Activated CD4-positive, alpha-beta T cell treated with anti-CD3 and anti-CD28 coated beads for 36 hours (primary cell): Measurements from ENCODE around the gene PLA2G12A. TPM values are rescaled to one million over a fixed set of nuclear protein-coding genes. Genes with fewer than 3 reads are reported as not detected.

ENCODE experiments used
- ATAC-seq: fragments of 200-7000 bp; cut with Tn5 transposase; one replicate; pipeline ENCODE4 v1.10.0; 2021; ENCODE audit warnings: mild to moderate bottlenecking, moderate library complexity
- CTCF ChIA-PET: fragments of 350-600 bp; sonication (Branson Sonifier 250); formaldehyde crosslinking; loops from one replicate; lab custom pipeline; 2021; ENCODE audit warnings: antibody characterized with exemption; lab: Charles Lee
- POLR2A ChIA-PET: fragments of 350-600 bp; sonication (Branson Sonifier 250); formaldehyde crosslinking; loops from one replicate; lab custom pipeline; 2021; ENCODE audit warnings: antibody characterized with exemption, inconsistent platforms; lab: Charles Lee
- DNase-seq: peaks from one replicate; pipeline ENCODE4 v3.0.0-alpha.2; 2020
- H3K27ac Mint-ChIP-seq: one replicate; pipeline ENCODE4 v1.8.0; 2021; ENCODE audit warnings: mixed read lengths
- H3K27me3 Mint-ChIP-seq: one replicate; pipeline ENCODE4 v1.8.0; 2021; ENCODE audit warnings: mixed read lengths
- H3K36me3 Mint-ChIP-seq: one replicate; pipeline ENCODE4 v1.8.0; 2021; ENCODE audit warnings: low read depth, mixed read lengths
- H3K4me1 Mint-ChIP-seq: one replicate; pipeline ENCODE4 v1.8.0; 2021; ENCODE audit warnings: mixed read lengths
- H3K4me3 Mint-ChIP-seq: one replicate; pipeline ENCODE4 v1.8.0; 2021; ENCODE audit warnings: mild to moderate bottlenecking, moderate library complexity, mixed read lengths
- H3K9me3 Mint-ChIP-seq: one replicate; pipeline ENCODE4 v1.8.0; 2021; ENCODE audit warnings: low read depth, mixed read lengths
- intact Hi-C, 2 experiments: fragments of 100-400 bp; cut with DNase I in 1 of 2; cut with micrococcal nuclease in 1 of 2; formaldehyde crosslinking; loops; one replicate each; pipeline versions ENCODE4 v1.14.2 to v1.15.1; 2022 to 2024; cut with DNase I, micrococcal nuclease
- total RNA-seq, 2 experiments: library from RNA; stranded (reverse); gene quantifications; one replicate each; pipeline ENCODE4 v1.2.3, GENCODE V29; 2021

PLA2G12A gene
- total RNA-seq, 2 experiments from 2014 or later = 17.9 to 31.1 TPM

- CTCF ChIA-PET = no interaction called here
Observed at GRCh38 chr4:109723110-109723509, 6.8 kb downstream of the PLA2G12A start.

GRCh38 chr4:109722357-109722756 is 7.5 kb downstream of the PLA2G12A start:
- Mint-ChIP-seq H3K27me3 (no peaks in the 10 kb centered on the region), H3K9me3 (no peaks in the 10 kb centered on the region), H3K27ac (no peak overlapping the region), H3K4me3 (no peak overlapping the region), H3K36me3 (peaks cover 24% of the 10 kb centered on the region), H3K4me1 (peaks cover 5% of the 10 kb centered on the region)
- ChIA-PET CTCF (no interaction called here), POLR2A (no interaction called here)
- DNase-seq (no peak), ATAC-seq (no peak)
- intact Hi-C loops = loop anchor here in 1 of 2 experiments (10.0 kb wide), 1 partner anchor 1068 kb away; the partner anchor contains the start of gene OSTC

More at GRCh38 chr4:109723110-109723509, 6.8 kb downstream of the PLA2G12A start:
- Mint-ChIP-seq H3K27ac (no peak overlapping the region), H3K9me3 (no peaks in the 10 kb centered on the region), H3K36me3 (peaks cover 22% of the 10 kb centered on the region), H3K4me1 (peaks cover 9% of the 10 kb centered on the region), H3K27me3 (no peaks in the 10 kb centered on the region), H3K4me3 (no peak overlapping the region)
- DNase-seq (no peak), ATAC-seq (no peak)
- POLR2A ChIA-PET = no interaction called here
- intact Hi-C loops = loop anchor here in 1 of 2 experiments (10.0 kb wide), 1 partner anchor 1068 kb away; the partner anchor contains the start of gene OSTC

- CTCF ChIA-PET = interaction anchor here (0.8 kb wide), 1 partner anchor 335 kb away, joined by 3 read pairs; no protein-coding TSS in a partner anchor
- POLR2A ChIA-PET = interaction anchor here (0.7 kb wide), 1 partner anchor 71 kb away, joined by 3 read pairs; no protein-coding TSS in a partner anchor
- peaks cover 26% of the 10 kb centered on the region for H3K36me3 Mint-ChIP-seq
- no peak overlapping the region for H3K27ac Mint-ChIP-seq
- H3K27me3 Mint-ChIP-seq = no peaks in the 10 kb centered on the region
- no peak for ATAC-seq
- no peak for DNase-seq
- intact Hi-C loops = loop anchor here in 1 of 2 experiments (10.0 kb wide), 1 partner anchor 1066 kb away; the partner anchor contains the start of gene OSTC
- no peaks in the 10 kb centered on the region for H3K9me3 Mint-ChIP-seq
- no peak overlapping the region for H3K4me3 Mint-ChIP-seq
- peaks cover 2% of the 10 kb centered on the region for H3K4me1 Mint-ChIP-seq
Observed at GRCh38 chr4:109721033-109721432, 8.8 kb downstream of the PLA2G12A start.

GRCh38 chr4:109719604-109720003 is 10.3 kb downstream of the PLA2G12A start:
- Mint-ChIP-seq H3K36me3 (peaks cover 25% of the 10 kb centered on the region), H3K27me3 (no peaks in the 10 kb centered on the region), H3K4me1 (peaks cover 2% of the 10 kb centered on the region), H3K9me3 (no peaks in the 10 kb centered on the region), H3K4me3 (no peak overlapping the region), H3K27ac (no peak overlapping the region)
- ATAC-seq (no peak), DNase-seq (no peak)
- ChIA-PET POLR2A (no interaction called here), CTCF (no interaction called here)
- intact Hi-C loops = loop anchor here in 1 of 2 experiments (10.0 kb wide), 1 partner anchor 1065 kb away; the partner anchor contains the start of gene OSTC

GRCh38 chr4:109718759-109719158 is 11.1 kb downstream of the PLA2G12A start:
- DNase-seq (no peak), ATAC-seq (no peak)
- no peak overlapping the region for H3K4me3 Mint-ChIP-seq
- no peaks in the 10 kb centered on the region for H3K4me1 Mint-ChIP-seq
- peaks cover 24% of the 10 kb centered on the region for H3K36me3 Mint-ChIP-seq
- CTCF ChIA-PET = no interaction called here
- no peaks in the 10 kb centered on the region for H3K27me3 Mint-ChIP-seq
- POLR2A ChIA-PET = no interaction called here
- no peak overlapping the region for H3K27ac Mint-ChIP-seq
- no peaks in the 10 kb centered on the region for H3K9me3 Mint-ChIP-seq
- intact Hi-C loops = no loop called here

- Mint-ChIP-seq H3K36me3 (peaks cover 20% of the 10 kb centered on the region), H3K4me3 (no peak overlapping the region), H3K9me3 (no peaks in the 10 kb centered on the region), H3K27me3 (no peaks in the 10 kb centered on the region), H3K27ac (no peak overlapping the region), H3K4me1 (no peaks in the 10 kb centered on the region)
- ATAC-seq = no peak
- ChIA-PET POLR2A (no interaction called here), CTCF (interaction anchor here (2.6 kb wide), 1 partner anchor 12 kb away, joined by 6 read pairs; no protein-coding TSS in a partner anchor)
- intact Hi-C loops = no loop called here
- no peak for DNase-seq
Observed at GRCh38 chr4:109713500-109713899, 16.4 kb downstream of the PLA2G12A start.

GRCh38 chr4:109708990-109709389 is 20.9 kb downstream of the PLA2G12A start:
- peaks cover 4% of the 10 kb centered on the region for H3K4me1 Mint-ChIP-seq
- no peak overlapping the region for H3K4me3 Mint-ChIP-seq
- H3K27me3 Mint-ChIP-seq = no peaks in the 10 kb centered on the region
- no peak overlapping the region for H3K27ac Mint-ChIP-seq
- CTCF ChIA-PET = interaction anchor here (0.6 kb wide), 2 partner anchors 530 to 1137 kb away, joined by 3 read pairs; no protein-coding TSS in a partner anchor
- no peaks in the 10 kb centered on the region for H3K9me3 Mint-ChIP-seq
- peaks cover 3% of the 10 kb centered on the region for H3K36me3 Mint-ChIP-seq
- no peak for ATAC-seq
- no peak for DNase-seq
- intact Hi-C loops = loop anchor here in 1 of 2 experiments (10.0 kb wide), 2 partner anchors 144 to 236 kb away; partner anchors contain the start of gene MCUB
- POLR2A ChIA-PET = no interaction called here

GRCh38 chr4:109708435-109708834 is 21.4 kb downstream of the PLA2G12A start:
- Mint-ChIP-seq H3K36me3 (peaks cover 3% of the 10 kb centered on the region), H3K9me3 (no peaks in the 10 kb centered on the region), H3K27me3 (no peaks in the 10 kb centered on the region), H3K27ac (no peak overlapping the region), H3K4me3 (no peak overlapping the region), H3K4me1 (peaks cover 9% of the 10 kb centered on the region)
- ChIA-PET CTCF (interaction anchor here (0.6 kb wide), 2 partner anchors 529 to 1136 kb away, joined by 3 read pairs; no protein-coding TSS in a partner anchor), POLR2A (no interaction called here)
- DNase-seq (no peak), ATAC-seq (no peak)
- intact Hi-C loops = loop anchor here in 1 of 2 experiments (10.0 kb wide), 2 partner anchors 144 to 236 kb away; partner anchors contain the start of gene MCUB

- intact Hi-C loops = loop anchor here (1.0 to 10.0 kb wide), 11 partner anchors 25 to 273 kb away; partner anchors contain the start of genes MCUB (in 2 of the 2), SEC24B (in 2 of the 2) and GAR1 (in 1 of the 2)
- H3K27ac Mint-ChIP-seq = peak overlapping the region; percentile 62
- no peaks in the 10 kb centered on the region for H3K9me3 Mint-ChIP-seq
- no peaks in the 10 kb centered on the region for H3K27me3 Mint-ChIP-seq
- H3K4me3 Mint-ChIP-seq = peak overlapping the region; percentile 89
- POLR2A ChIA-PET = interaction anchor here (0.6 kb wide), 1 partner anchor 144 kb away, joined by 5 read pairs; the partner anchor contains the start of gene MCUB
- CTCF ChIA-PET = interaction anchor here (0.6 to 1.4 kb wide), 8 partner anchors 9 to 300 kb away, joined by 3 read pairs; no protein-coding TSS in a partner anchor
- no peaks in the 10 kb centered on the region for H3K36me3 Mint-ChIP-seq
- ATAC-seq (no peak), DNase-seq (no peak)
- H3K4me1 Mint-ChIP-seq = peaks cover 30% of the 10 kb centered on the region
Observed at GRCh38 chr4:109703664-109704361, 26.1 kb downstream of the PLA2G12A start.

GRCh38 chr4:109702950-109703663 is 26.8 kb downstream of the PLA2G12A start, which contains the start of gene CASP6:
Gene CASP6, minus strand, starts transcription at chr4:109703445. Its CDS starts 50 bp downstream, at chr4:109703395.
- peak; percentile 83 for ATAC-seq
- intact Hi-C loops = loop anchor here (1.0 to 10.0 kb wide), 11 partner anchors 26 to 274 kb away; partner anchors contain the start of genes MCUB (in 2 of the 2), SEC24B (in 2 of the 2) and GAR1 (in 1 of the 2)
- DNase-seq = peak; percentile 86
- H3K27ac Mint-ChIP-seq = peak within 1 kb of the TSS; percentile 78
- H3K4me1 Mint-ChIP-seq = peaks cover 35% of the 10 kb centered on the region
- ChIA-PET POLR2A (interaction anchor here (0.6 to 1.7 kb wide), 2 partner anchors 26 to 143 kb away, joined by 5 to 7 read pairs; partner anchors contain the start of genes MCUB and PLA2G12A), CTCF (interaction anchor here (0.6 to 1.4 kb wide), 5 partner anchors 10 to 424 kb away, joined by 3 read pairs; no protein-coding TSS in a partner anchor)
- H3K9me3 Mint-ChIP-seq = no peaks in the 10 kb centered on the region
- H3K27me3 Mint-ChIP-seq = no peaks in the 10 kb centered on the region
- H3K4me3 Mint-ChIP-seq = peak within 1 kb of the TSS; percentile 89
- H3K36me3 Mint-ChIP-seq = peaks cover 2% of the 10 kb centered on the region
